ENCODE results near the gene SPOCK1. TPM values are rescaled to one million over a fixed set of nuclear protein-coding genes. Genes with fewer than 3 reads are reported as not detected.

The SPOCK1 gene
- total RNA-seq, 1 experiment from 2014 or later: 10.9 TPM

DNA sequence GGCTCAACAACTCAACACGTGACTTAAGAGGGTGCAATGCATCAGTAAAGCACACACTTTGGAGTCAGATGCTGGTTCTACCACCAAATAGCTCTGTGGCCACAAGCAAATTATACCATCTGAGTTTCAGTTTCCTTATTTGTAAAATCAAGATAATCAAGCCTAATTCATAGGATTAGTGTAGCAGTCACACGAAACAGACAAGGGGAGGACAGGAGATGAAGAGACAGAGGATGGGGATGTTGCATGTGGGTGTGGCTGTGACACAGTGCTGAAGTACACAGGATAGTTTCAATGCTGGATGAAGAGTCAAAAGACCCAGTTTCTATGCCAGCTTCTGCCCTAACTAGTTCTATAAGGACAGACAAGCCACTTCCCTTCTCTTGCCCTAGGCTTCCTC, 60.2 kb downstream of the SPOCK1 start:
- Histone ChIP-seq H3K14ac (ENCODE audit: insufficient read depth, low read length) (peak overlapping the region; percentile 65; the same call in 1 of the 2 replicates), H3K4me2 (ENCODE audit: insufficient read depth, insufficient read length, low read length) (no peak overlapping the region), H3K79me2 (ENCODE audit: insufficient read depth, low read length) (no peaks in the 10 kb centered on the region), H3K18ac (ENCODE audit: insufficient read length, low read depth, low read length) (no peak overlapping the region), H3K56ac (ENCODE audit: insufficient read length, low read depth, low read length) (no peak overlapping the region), H3K9ac (ENCODE audit: extremely low read depth, insufficient read length, low read length) (no peak overlapping the region), H2AK5ac (ENCODE audit: insufficient read length, low read length) (no peak overlapping the region), H3K9me3 (ENCODE audit: control insufficient read depth, low read depth, low read length) (no peaks in the 10 kb centered on the region), H2AFZ (ENCODE audit: low read length) (no peak overlapping the region), H3T11ph (ENCODE audit: low read length) (no peak overlapping the region), H2BK5ac (ENCODE audit: insufficient read length, low read length) (peak overlapping the region; percentile 53), H4K91ac (ENCODE audit: insufficient read length, low read depth, low read length) (no peak overlapping the region), H3K4ac (ENCODE audit: low read depth, low read length) (no peak overlapping the region), H2BK12ac (ENCODE audit: insufficient read length, low read depth, low read length) (no peak overlapping the region), H3K27me3 (ENCODE audit: insufficient read depth, low read length) (no peaks in the 10 kb centered on the region; the same call in 1 of the 2 replicates), H4K20me1 (ENCODE audit: control insufficient read depth, insufficient read depth, insufficient read length) (no peaks in the 10 kb centered on the region), H2BK120ac (ENCODE audit: low read depth, low read length, poor library complexity, severe bottlenecking) (no peak overlapping the region), H4K8ac (replicated peaks; ENCODE audit: insufficient read length, low read depth, low read length) (no peak overlapping the region), H2BK15ac (ENCODE audit: low read depth, low read length) (no peak overlapping the region), H4K5ac (ENCODE audit: insufficient read length, low read depth, low read length) (no peak overlapping the region), H3K27ac (ENCODE audit: insufficient read length, low read depth, low read length) (no peak overlapping the region), H2BK20ac (ENCODE audit: low read depth, low read length, poor library complexity, severe bottlenecking) (no peak overlapping the region), H3K4me1 (ENCODE audit: insufficient read depth, low read length) (no peaks in the 10 kb centered on the region), H3K23ac (ENCODE audit: insufficient read length, low read depth, low read length) (no peak overlapping the region), H3K79me1 (ENCODE audit: insufficient read depth, low read depth, low read length, poor library complexity, severe bottlenecking) (no peaks in the 10 kb centered on the region), H3K23me2 (ENCODE audit: insufficient read length, low read depth, low read length, poor library complexity, severe bottlenecking) (no peaks in the 10 kb centered on the region)
- no peaks in the 10 kb centered on the region for H3K9me3 Mint-ChIP-seq
- no peak for DNase-seq
- H3K4me3 Mint-ChIP-seq: no peak overlapping the region
- TF ChIP-seq, protein P1, sequence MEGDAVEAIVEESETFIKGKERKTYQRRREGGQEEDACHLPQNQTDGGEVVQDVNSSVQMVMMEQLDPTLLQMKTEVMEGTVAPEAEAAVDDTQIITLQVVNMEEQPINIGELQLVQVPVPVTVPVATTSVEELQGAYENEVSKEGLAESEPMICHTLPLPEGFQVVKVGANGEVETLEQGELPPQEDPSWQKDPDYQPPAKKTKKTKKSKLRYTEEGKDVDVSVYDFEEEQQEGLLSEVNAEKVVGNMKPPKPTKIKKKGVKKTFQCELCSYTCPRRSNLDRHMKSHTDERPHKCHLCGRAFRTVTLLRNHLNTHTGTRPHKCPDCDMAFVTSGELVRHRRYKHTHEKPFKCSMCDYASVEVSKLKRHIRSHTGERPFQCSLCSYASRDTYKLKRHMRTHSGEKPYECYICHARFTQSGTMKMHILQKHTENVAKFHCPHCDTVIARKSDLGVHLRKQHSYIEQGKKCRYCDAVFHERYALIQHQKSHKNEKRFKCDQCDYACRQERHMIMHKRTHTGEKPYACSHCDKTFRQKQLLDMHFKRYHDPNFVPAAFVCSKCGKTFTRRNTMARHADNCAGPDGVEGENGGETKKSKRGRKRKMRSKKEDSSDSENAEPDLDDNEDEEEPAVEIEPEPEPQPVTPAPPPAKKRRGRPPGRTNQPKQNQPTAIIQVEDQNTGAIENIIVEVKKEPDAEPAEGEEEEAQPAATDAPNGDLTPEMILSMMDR (conservative IDR thresholded peaks at IDR 0.05): no peak
- WGBS (ENCODE audit: extremely low coverage, insufficient read length, low lambda C conversion rate): no CpG with 5 or more reads among the region's 2 CpGs
- H3K27ac Mint-ChIP-seq: no peak overlapping the region
- peaks cover 4% of the 10 kb centered on the region; the same call in 1 of the 2 replicates for H3K27me3 Mint-ChIP-seq (ENCODE audit: low read depth)
- no peaks in the 10 kb centered on the region for H3K4me1 Mint-ChIP-seq
- no peaks in the 10 kb centered on the region for H3K36me3 Mint-ChIP-seq (ENCODE audit: insufficient read depth in 1 of 3, low read depth in 3 of 3)

Measured in H9 (cell line).